ENCODE measurements around the gene KRAS. TPM values are rescaled to one million over a fixed set of nuclear protein-coding genes. Genes with fewer than 3 reads are reported as not detected.

The KRAS gene
- total RNA-seq, 1 donor from 2014 or later: 15.5 TPM

- DNase-seq (ENCODE audit: low read depth): no peak
Measured at GRCh38 chr12:25271486-25272098, 20.9 kb upstream of the KRAS start.

GRCh38 chr12:25269701-25270100 is 19.0 kb upstream of the KRAS start:
- Histone ChIP-seq H3K36me3 (ENCODE audit: control insufficient read depth, insufficient read depth, low read length) (no peaks in the 10 kb centered on the region), H3K27me3 (ENCODE audit: control insufficient read depth, insufficient read depth, low read length) (no peaks in the 10 kb centered on the region), H3K4me3 (ENCODE audit: low read depth, low read length) (no peak overlapping the region)
- DNase-seq (ENCODE audit: low read depth): no peak
- no peak for FAIRE-seq
- TF ChIP-seq CTCF (IDR thresholded peaks at IDR 0.05; ENCODE audit: insufficient read depth, low read length, severe bottlenecking): no peak

More at GRCh38 chr12:25271486-25272098, 20.9 kb upstream of the KRAS start:
- H3K27me3 ChIP-seq (ENCODE audit: control insufficient read depth, insufficient read depth, low read length): no peaks in the 10 kb centered on the region
- no peak for TF ChIP-seq CTCF (IDR thresholded peaks at IDR 0.05; ENCODE audit: insufficient read depth, low read length, severe bottlenecking)
- H3K36me3 ChIP-seq (ENCODE audit: control insufficient read depth, insufficient read depth, low read length): no peaks in the 10 kb centered on the region
- no peak for FAIRE-seq
- H3K4me3 ChIP-seq (ENCODE audit: low read depth, low read length): no peak overlapping the region

- no peak overlapping the region for H3K4me3 ChIP-seq (ENCODE audit: low read depth, low read length)
- no peaks in the 10 kb centered on the region for H3K36me3 ChIP-seq (ENCODE audit: control insufficient read depth, insufficient read depth, low read length)
- no peak for TF ChIP-seq CTCF (IDR thresholded peaks at IDR 0.05; ENCODE audit: insufficient read depth, low read length, severe bottlenecking)
- no peaks in the 10 kb centered on the region for H3K27me3 ChIP-seq (ENCODE audit: control insufficient read depth, insufficient read depth, low read length)
- FAIRE-seq: no peak
- DNase-seq (ENCODE audit: low read depth): no peak
Measured at GRCh38 chr12:25266497-25266896, 15.8 kb upstream of the KRAS start.

GRCh38 chr12:25264862-25265261 is 14.1 kb upstream of the KRAS start:
- no peak for TF ChIP-seq CTCF (IDR thresholded peaks at IDR 0.05; ENCODE audit: insufficient read depth, low read length, severe bottlenecking)
- DNase-seq (ENCODE audit: low read depth) (no peak), FAIRE-seq (no peak)
- H3K27me3 ChIP-seq (ENCODE audit: control insufficient read depth, insufficient read depth, low read length): no peaks in the 10 kb centered on the region
- H3K36me3 ChIP-seq (ENCODE audit: control insufficient read depth, insufficient read depth, low read length): no peaks in the 10 kb centered on the region
- H3K4me3 ChIP-seq (ENCODE audit: low read depth, low read length): no peak overlapping the region

- no peak for TF ChIP-seq CTCF (IDR thresholded peaks at IDR 0.05; ENCODE audit: insufficient read depth, low read length, severe bottlenecking)
- FAIRE-seq (no peak), DNase-seq (ENCODE audit: low read depth) (no peak)
- H3K4me3 ChIP-seq (ENCODE audit: low read depth, low read length): no peak overlapping the region
- no peaks in the 10 kb centered on the region for H3K36me3 ChIP-seq (ENCODE audit: control insufficient read depth, insufficient read depth, low read length)
- no peaks in the 10 kb centered on the region for H3K27me3 ChIP-seq (ENCODE audit: control insufficient read depth, insufficient read depth, low read length)
Measured at GRCh38 chr12:25264114-25264513, 13.4 kb upstream of the KRAS start.

GRCh38 chr12:25263594-25263993 is 12.9 kb upstream of the KRAS start:
- FAIRE-seq (no peak), DNase-seq (ENCODE audit: low read depth) (no peak)
- TF ChIP-seq CTCF (IDR thresholded peaks at IDR 0.05; ENCODE audit: insufficient read depth, low read length, severe bottlenecking): no peak
- no peak overlapping the region for H3K4me3 ChIP-seq (ENCODE audit: low read depth, low read length)
- no peaks in the 10 kb centered on the region for H3K36me3 ChIP-seq (ENCODE audit: control insufficient read depth, insufficient read depth, low read length)
- H3K27me3 ChIP-seq (ENCODE audit: control insufficient read depth, insufficient read depth, low read length): no peaks in the 10 kb centered on the region

Data from bronchial epithelial cell (primary cell).